Caco-2 (cell line): ENCODE measurements around the gene KCNMB3. TPM values are rescaled to one million over a fixed set of nuclear protein-coding genes. Genes with fewer than 3 reads are reported as not detected.

Experiments
- BruUV-seq: library from RNA; stranded (reverse); fragments of 400-500 nt; replicated peaks from 2 replicates; lab custom pipeline; 2021; lab: Mats Ljungman, UMichigan
- CTCF ChIA-PET: fragments of 300-600 bp; sonication (Branson Sonifier 250); formaldehyde crosslinking; loops from one replicate; lab custom pipeline; 2022; ENCODE audit warnings: antibody characterized with exemption; lab: Charles Lee
- POLR2A ChIA-PET: fragments of 300-600 bp; sonication (Branson Sonifier 250); formaldehyde crosslinking; loops from one replicate; lab custom pipeline; 2022; ENCODE audit warnings: antibody characterized with exemption; lab: Charles Lee
- DNase-seq, 2 experiments: peaks; one replicate each; pipeline versions ENCODE4 v3.0.0 to v3.0.0-alpha.2; 2020 to 2022
- H3K27me3 ChIP-seq: replicated peaks from 2 replicates; pipeline ENCODE4 v1.6.0; 2011; ENCODE audit warnings: low read length; ENCODE audit not compliant: control insufficient read depth, insufficient read depth
- H3K36me3 ChIP-seq: 2 replicates; pipeline ENCODE4 v1.5.1; 2011; ENCODE audit warnings: low read length; ENCODE audit not compliant: control insufficient read depth, insufficient read depth
- H3K4me1 ChIP-seq: fragments of 250-450 bp; sonication (Bioruptor Pico); 2 replicates; pipeline ENCODE4 v1.5.1; 2020; ENCODE audit warnings: mild to moderate bottlenecking
- H3K4me3 ChIP-seq: 2 replicates; pipeline ENCODE4 v1.5.1; 2011; ENCODE audit warnings: low read depth, mild to moderate bottlenecking, control low read depth, low read length
- H3K9me3 ChIP-seq: fragments of 250-450 bp; sonication (Bioruptor Pico); 2 replicates; pipeline ENCODE4 v1.5.1; 2020; ENCODE audit warnings: mild to moderate bottlenecking, moderate library complexity
- H3K27ac Mint-ChIP-seq: one replicate; pipeline ENCODE4 v1.8.0; 2022; ENCODE audit warnings: mixed read lengths; ENCODE audit not compliant: unreplicated experiment
- H3K27me3 Mint-ChIP-seq: one replicate; pipeline ENCODE4 v1.8.0; 2022; ENCODE audit warnings: mixed read lengths; ENCODE audit not compliant: insufficient read depth, unreplicated experiment
- H3K36me3 Mint-ChIP-seq: one replicate; pipeline ENCODE4 v1.8.0; 2022; ENCODE audit warnings: mild to moderate bottlenecking, mixed read lengths; ENCODE audit not compliant: insufficient read depth, unreplicated experiment
- H3K4me1 Mint-ChIP-seq: one replicate; pipeline ENCODE4 v1.8.0; 2022; ENCODE audit warnings: low read depth, mixed read lengths; ENCODE audit not compliant: unreplicated experiment
- H3K4me3 Mint-ChIP-seq: one replicate; pipeline ENCODE4 v1.8.0; 2022; ENCODE audit warnings: mild to moderate bottlenecking, moderate library complexity, mixed read lengths; ENCODE audit not compliant: unreplicated experiment
- H3K9me3 Mint-ChIP-seq: one replicate; pipeline ENCODE4 v1.8.0; 2022; ENCODE audit warnings: mixed read lengths; ENCODE audit not compliant: unreplicated experiment
- CTCF ChIP-seq, 2 experiments: fragments of 200-600 bp in 1 of 2; IDR thresholded peaks; 1 replicate in 1 of 2; 2 replicates in 1 of 2; pipeline versions ENCODE4 v1.5.1 to v1.8.0; 2011 to 2022; ENCODE audit warnings: antibody characterized with exemption in 1 of 2, control low read depth in 1 of 2, inconsistent platforms in 1 of 2, low read depth in 1 of 2, low read length in 1 of 2, mild to moderate bottlenecking in 1 of 2, moderate library complexity in 1 of 2; ENCODE audit not compliant: insufficient read depth in 1 of 2, severe bottlenecking in 1 of 2, unreplicated experiment in 1 of 2
- intact Hi-C: fragments of 100-400 bp; cut with micrococcal nuclease; formaldehyde crosslinking; loops from one replicate; pipeline ENCODE4 v1.10.0; 2022; ENCODE audit not compliant: unreplicated experiment
- total RNA-seq: library from RNA; stranded (reverse); gene quantifications from 2 replicates; pipeline ENCODE4 v1.2.3, GENCODE V29; 2022

The KCNMB3 gene
- total RNA-seq, 1 experiment from 2014 or later, result 6.9 TPM

DNA sequence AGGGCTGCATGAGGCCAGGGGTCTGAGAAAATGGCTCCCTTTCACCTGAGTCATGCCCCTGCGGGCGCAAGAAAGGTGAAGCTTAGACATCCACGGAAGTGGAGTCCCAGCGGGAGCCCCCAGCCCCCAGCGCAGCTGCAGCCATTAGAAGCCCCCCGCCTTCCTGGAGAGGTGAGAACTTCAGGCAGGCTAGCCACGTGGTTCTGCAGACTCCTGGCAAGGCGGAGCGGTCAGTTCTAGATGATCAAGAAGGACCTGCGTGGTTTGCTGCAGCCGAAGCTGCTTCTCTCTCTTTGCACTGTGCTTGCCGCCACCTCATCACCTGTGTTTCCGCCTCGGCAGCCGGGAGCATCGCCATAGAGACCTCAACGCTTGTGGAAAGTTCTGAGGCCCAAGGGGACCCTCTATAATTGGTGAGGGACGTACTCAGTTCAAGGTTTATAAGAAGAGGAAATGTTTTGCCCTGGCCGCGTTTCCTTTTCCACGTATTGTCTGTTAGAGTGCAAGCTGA is 15.8 kb upstream of the KCNMB3 start:
- no peak for TF ChIP-seq CTCF (IDR thresholded peaks at IDR 0.05; ENCODE audit: insufficient read depth in 1 of 2, low read depth in 1 of 2, low read length in 1 of 2, severe bottlenecking in 1 of 2, unreplicated experiment in 1 of 2)
- H3K4me1 Mint-ChIP-seq, result no peaks in the 10 kb centered on the region
- no peak overlapping the region for H3K4me3 Mint-ChIP-seq
- DNase-seq, result no peak
- intact Hi-C loops, result no loop called here
- H3K9me3 Mint-ChIP-seq, result no peaks in the 10 kb centered on the region
- BruUV-seq, result no TSS peak
- Histone ChIP-seq H3K4me1 (no peaks in the 10 kb centered on the region), H3K4me3 (no peak overlapping the region), H3K36me3 (no peaks in the 10 kb centered on the region), H3K27me3 (no peaks in the 10 kb centered on the region; the same call in 1 of the 2 replicates), H3K9me3 (no peaks in the 10 kb centered on the region)
- CTCF ChIA-PET, result no interaction called here
- POLR2A ChIA-PET, result no interaction called here
- H3K36me3 Mint-ChIP-seq, result no peaks in the 10 kb centered on the region
- no peak overlapping the region for H3K27ac Mint-ChIP-seq
- H3K27me3 Mint-ChIP-seq, result no peaks in the 10 kb centered on the region

DNA sequence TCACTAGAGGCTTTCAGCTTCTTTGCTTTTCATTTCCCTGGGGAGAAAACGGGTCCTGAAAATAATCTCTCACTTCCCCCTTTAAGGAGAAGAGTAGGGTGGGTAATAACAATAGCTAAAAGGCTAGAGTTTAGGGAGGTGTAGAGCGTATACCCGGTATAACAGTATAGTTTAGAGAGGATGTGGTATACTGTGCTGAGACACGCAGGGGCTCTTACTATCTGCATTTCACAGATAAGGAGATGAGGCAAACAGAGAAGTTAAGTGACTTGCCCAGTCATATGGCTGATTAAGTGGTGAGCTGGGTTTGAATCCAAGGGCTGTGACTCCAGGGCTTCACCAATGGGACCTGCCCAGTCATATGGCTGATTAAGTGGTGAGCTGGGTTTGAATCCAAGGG is 15.0 kb upstream of the KCNMB3 start:
- Mint-ChIP-seq H3K4me3 (no peak overlapping the region), H3K36me3 (peaks cover 2% of the 10 kb centered on the region), H3K27ac (no peak overlapping the region), H3K9me3 (peaks cover 3% of the 10 kb centered on the region), H3K27me3 (no peaks in the 10 kb centered on the region), H3K4me1 (peaks cover 1% of the 10 kb centered on the region)
- ChIA-PET POLR2A (no interaction called here), CTCF (no interaction called here)
- Histone ChIP-seq H3K27me3 (no peaks in the 10 kb centered on the region; the same call in 1 of the 2 replicates), H3K9me3 (no peaks in the 10 kb centered on the region), H3K36me3 (no peaks in the 10 kb centered on the region), H3K4me1 (no peaks in the 10 kb centered on the region), H3K4me3 (no peak overlapping the region)
- TF ChIP-seq CTCF (IDR thresholded peaks at IDR 0.05; ENCODE audit: insufficient read depth in 1 of 2, low read depth in 1 of 2, low read length in 1 of 2, severe bottlenecking in 1 of 2, unreplicated experiment in 1 of 2), result no peak
- intact Hi-C loops, result no loop called here
- DNase-seq, result no peak
- BruUV-seq, result no TSS peak

GRCh38 chr3:179265092-179265491 is 14.2 kb upstream of the KCNMB3 start:
- DNase-seq, result no peak
- Histone ChIP-seq H3K4me1 (no peaks in the 10 kb centered on the region), H3K9me3 (0 out of 2 replicates have a peak, but pooled peaks cover 4% of the 10 kb centered on the region), H3K27me3 (no peaks in the 10 kb centered on the region; the same call in 1 of the 2 replicates), H3K36me3 (no peaks in the 10 kb centered on the region), H3K4me3 (no peak overlapping the region)
- POLR2A ChIA-PET, result no interaction called here
- Mint-ChIP-seq H3K36me3 (peaks cover 10% of the 10 kb centered on the region), H3K27ac (no peak overlapping the region), H3K4me1 (peaks cover 9% of the 10 kb centered on the region), H3K4me3 (no peak overlapping the region), H3K9me3 (peaks cover 10% of the 10 kb centered on the region), H3K27me3 (no peaks in the 10 kb centered on the region)
- no peak for TF ChIP-seq CTCF (IDR thresholded peaks at IDR 0.05; ENCODE audit: insufficient read depth in 1 of 2, low read depth in 1 of 2, low read length in 1 of 2, severe bottlenecking in 1 of 2, unreplicated experiment in 1 of 2)
- intact Hi-C loops, result no loop called here
- BruUV-seq, result no TSS peak
- CTCF ChIA-PET, result no interaction called here
